ENCODE results near the gene DLG2.

Gene DLG2

DNA sequence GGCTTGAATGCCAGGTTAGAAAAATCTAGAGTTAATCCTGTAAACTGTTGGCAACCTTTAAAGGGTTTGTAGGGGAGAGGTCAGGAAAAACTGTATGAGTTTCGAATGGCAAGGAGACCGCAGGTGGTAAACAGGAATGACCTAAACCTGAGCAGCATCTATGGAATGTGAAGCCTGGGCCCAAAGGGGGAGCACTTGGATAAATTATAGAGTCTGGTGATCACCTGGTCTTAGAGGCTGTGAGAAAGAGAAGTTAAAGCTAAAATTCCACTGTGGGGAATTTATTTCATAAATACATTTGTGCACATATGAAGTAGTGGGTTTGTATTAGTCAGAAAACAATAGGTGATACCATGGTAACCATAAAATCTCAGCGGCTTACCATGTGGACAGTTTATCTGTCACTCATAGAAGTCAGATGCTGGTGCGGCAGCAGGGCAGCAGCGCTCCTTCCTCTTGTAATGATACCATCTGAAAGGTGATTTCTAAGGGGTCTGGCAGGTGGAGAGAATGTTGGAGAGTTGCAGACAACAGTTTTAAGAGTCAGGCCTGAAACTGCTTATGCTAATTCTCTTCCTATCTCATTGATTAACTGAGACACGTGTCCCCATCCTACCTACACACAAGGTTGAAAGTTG lies 1236.6 kb downstream of the DLG2 start:
- no peak overlapping the region for H3K9ac ChIP-seq (ENCODE audit: low read length)
- H3K27me3 ChIP-seq (ENCODE audit: control insufficient read depth, insufficient read depth, low read length), result no peaks in the 10 kb centered on the region
- peaks cover 2% of the 10 kb centered on the region; the same call in 1 of the 2 replicates for H3K4me1 ChIP-seq (ENCODE audit: control insufficient read depth, insufficient read depth, low read length)
- H3K9me3 ChIP-seq (ENCODE audit: control insufficient read depth, insufficient read depth, low read depth, low read length), result no peaks in the 10 kb centered on the region
- no peak overlapping the region for H3K27ac ChIP-seq (ENCODE audit: low read depth, low read length)
- H3K4me3 ChIP-seq (ENCODE audit: low read depth, low read length), result no peak overlapping the region
- H3K36me3 ChIP-seq (ENCODE audit: control insufficient read depth, insufficient read depth, low read length), result no peaks in the 10 kb centered on the region

DNA sequence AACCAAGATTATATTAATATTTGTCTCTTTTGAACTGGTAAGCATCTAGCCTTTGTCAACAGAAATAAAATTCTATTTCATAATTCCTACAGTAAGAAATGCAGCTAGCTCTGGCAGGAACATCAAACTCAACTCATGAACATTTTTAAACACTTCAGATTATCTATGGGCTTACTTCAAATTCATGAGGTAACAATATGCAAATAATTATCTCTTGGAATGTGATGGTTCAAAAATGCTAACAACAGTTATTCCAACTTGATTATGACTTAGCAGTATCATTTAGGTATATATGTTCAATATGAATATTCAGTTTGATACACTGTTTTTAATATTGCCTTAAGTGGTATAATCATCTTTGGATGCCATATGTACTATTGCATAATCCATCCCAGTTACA lies 1237.4 kb downstream of the DLG2 start:
- no peak overlapping the region for H3K9ac ChIP-seq (ENCODE audit: low read length)
- H3K9me3 ChIP-seq (ENCODE audit: control insufficient read depth, insufficient read depth, low read depth, low read length), result no peaks in the 10 kb centered on the region
- H3K36me3 ChIP-seq (ENCODE audit: control insufficient read depth, insufficient read depth, low read length), result no peaks in the 10 kb centered on the region
- no peak overlapping the region for H3K27ac ChIP-seq (ENCODE audit: low read depth, low read length)
- no peak overlapping the region for H3K4me3 ChIP-seq (ENCODE audit: low read depth, low read length)
- no peaks in the 10 kb centered on the region for H3K27me3 ChIP-seq (ENCODE audit: control insufficient read depth, insufficient read depth, low read length)
- H3K4me1 ChIP-seq (ENCODE audit: control insufficient read depth, insufficient read depth, low read length), result peaks cover 2% of the 10 kb centered on the region; the same call in 1 of the 2 replicates

DNA sequence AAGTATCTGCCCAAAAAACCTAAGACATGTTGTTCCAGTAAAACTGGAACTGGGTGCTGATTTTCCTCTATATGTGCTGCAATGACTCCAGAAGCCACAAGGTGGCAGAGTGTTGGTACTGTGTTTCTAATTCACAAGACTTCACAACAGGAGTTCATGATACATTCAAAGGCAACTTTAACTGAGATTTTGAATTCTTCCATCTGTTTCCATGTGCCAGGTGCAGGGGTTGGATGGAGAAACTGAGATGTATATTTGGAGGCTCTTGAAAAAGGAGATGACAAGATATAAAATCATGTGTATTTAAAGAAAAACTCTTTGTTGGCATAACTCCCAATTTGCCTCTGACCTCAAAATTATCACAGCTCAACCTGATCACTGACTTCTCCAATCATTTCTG lies 1242.4 kb downstream of the DLG2 start:
- Histone ChIP-seq H3K27ac (ENCODE audit: low read depth, low read length) (no peak overlapping the region), H3K36me3 (ENCODE audit: control insufficient read depth, insufficient read depth, low read length) (no peaks in the 10 kb centered on the region), H3K9me3 (ENCODE audit: control insufficient read depth, insufficient read depth, low read depth, low read length) (no peaks in the 10 kb centered on the region), H3K27me3 (ENCODE audit: control insufficient read depth, insufficient read depth, low read length) (no peaks in the 10 kb centered on the region), H3K9ac (ENCODE audit: low read length) (no peak overlapping the region), H3K4me1 (ENCODE audit: control insufficient read depth, insufficient read depth, low read length) (no peaks in the 10 kb centered on the region), H3K4me3 (ENCODE audit: low read depth, low read length) (no peak overlapping the region)

DNA sequence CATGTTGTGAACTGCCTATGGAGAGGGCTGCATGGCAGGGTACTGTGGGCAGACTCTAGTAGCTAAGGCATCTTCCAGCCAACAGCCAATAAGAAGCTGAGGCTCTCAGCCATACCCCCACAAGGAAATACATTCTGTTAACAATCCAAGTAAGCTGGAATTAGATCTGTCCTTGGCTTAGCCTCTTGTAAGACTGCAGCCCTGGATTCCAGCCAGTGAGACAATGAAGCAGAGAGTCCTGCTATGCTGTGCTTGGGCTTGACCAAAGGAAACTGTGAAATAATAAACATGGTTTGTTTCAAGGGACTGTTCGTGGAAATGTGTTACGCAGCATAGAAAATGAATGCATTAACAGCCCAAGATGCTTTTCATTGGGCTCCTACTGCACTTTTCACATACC lies 1243.6 kb downstream of the DLG2 start:
- Histone ChIP-seq H3K9ac (ENCODE audit: low read length) (no peak overlapping the region), H3K27me3 (ENCODE audit: control insufficient read depth, insufficient read depth, low read length) (no peaks in the 10 kb centered on the region), H3K4me3 (ENCODE audit: low read depth, low read length) (no peak overlapping the region), H3K36me3 (ENCODE audit: control insufficient read depth, insufficient read depth, low read length) (no peaks in the 10 kb centered on the region), H3K9me3 (ENCODE audit: control insufficient read depth, insufficient read depth, low read depth, low read length) (no peaks in the 10 kb centered on the region), H3K4me1 (ENCODE audit: control insufficient read depth, insufficient read depth, low read length) (no peaks in the 10 kb centered on the region), H3K27ac (ENCODE audit: low read depth, low read length) (no peak overlapping the region)

DNA sequence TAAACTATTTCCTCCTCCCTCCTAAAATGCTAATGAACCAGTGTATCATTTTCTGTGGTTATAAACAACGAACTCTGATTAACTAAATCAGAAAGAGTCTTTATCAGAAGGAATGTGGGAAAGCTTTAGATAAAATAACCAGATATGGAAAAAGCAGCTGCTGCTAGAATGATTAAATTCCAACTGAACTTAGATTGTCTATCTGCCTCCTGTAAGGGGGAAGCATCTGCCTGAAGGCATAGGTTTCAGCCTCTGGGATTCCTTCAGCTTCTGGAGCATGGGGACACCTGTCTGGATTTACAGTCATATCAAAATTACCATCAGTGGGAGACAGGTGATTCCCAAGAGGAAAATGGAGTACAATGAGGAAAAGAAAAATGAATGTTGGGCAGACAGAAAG lies 1245.5 kb downstream of the DLG2 start:
- Histone ChIP-seq H3K9ac (ENCODE audit: low read length) (no peak overlapping the region), H3K27me3 (ENCODE audit: control insufficient read depth, insufficient read depth, low read length) (no peaks in the 10 kb centered on the region), H3K36me3 (ENCODE audit: control insufficient read depth, insufficient read depth, low read length) (no peaks in the 10 kb centered on the region), H3K4me3 (ENCODE audit: low read depth, low read length) (no peak overlapping the region), H3K9me3 (ENCODE audit: control insufficient read depth, insufficient read depth, low read depth, low read length) (no peaks in the 10 kb centered on the region), H3K27ac (ENCODE audit: low read depth, low read length) (no peak overlapping the region), H3K4me1 (ENCODE audit: control insufficient read depth, insufficient read depth, low read length) (no peaks in the 10 kb centered on the region)

DNA sequence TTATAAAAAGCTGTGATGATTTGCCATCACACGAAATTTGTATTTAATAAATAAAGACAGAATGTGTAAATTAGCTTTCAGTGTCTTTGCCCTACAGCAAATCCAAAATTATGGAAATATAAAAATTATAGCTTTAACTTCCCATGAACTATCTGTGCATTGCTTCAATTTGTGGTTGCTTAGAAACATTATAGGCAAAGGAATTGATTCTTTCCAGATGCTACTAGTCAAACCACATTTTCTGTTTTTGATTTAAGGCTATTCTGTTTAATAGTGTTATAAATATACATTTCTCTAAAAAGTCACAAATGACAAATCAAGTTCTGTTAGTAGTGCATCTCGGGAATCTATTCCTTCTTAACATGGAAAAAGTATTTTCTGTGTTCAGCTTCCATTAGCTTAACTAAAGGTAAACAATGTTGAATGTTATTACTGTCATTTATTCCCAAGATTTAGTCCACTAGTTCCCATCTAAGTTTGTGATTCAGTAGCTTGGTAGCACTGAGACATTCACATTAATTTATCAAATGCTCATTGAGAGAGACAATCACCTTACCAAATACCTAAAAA lies 1254.7 kb downstream of the DLG2 start:
- Histone ChIP-seq H3K36me3 (ENCODE audit: control insufficient read depth, insufficient read depth, low read length) (no peaks in the 10 kb centered on the region), H3K9ac (ENCODE audit: low read length) (no peak overlapping the region), H3K9me3 (ENCODE audit: control insufficient read depth, insufficient read depth, low read depth, low read length) (no peaks in the 10 kb centered on the region), H3K27ac (ENCODE audit: low read depth, low read length) (no peak overlapping the region), H3K4me3 (ENCODE audit: low read depth, low read length) (no peak overlapping the region), H3K4me1 (ENCODE audit: control insufficient read depth, insufficient read depth, low read length) (no peaks in the 10 kb centered on the region), H3K27me3 (ENCODE audit: control insufficient read depth, insufficient read depth, low read length) (no peaks in the 10 kb centered on the region)

DNA sequence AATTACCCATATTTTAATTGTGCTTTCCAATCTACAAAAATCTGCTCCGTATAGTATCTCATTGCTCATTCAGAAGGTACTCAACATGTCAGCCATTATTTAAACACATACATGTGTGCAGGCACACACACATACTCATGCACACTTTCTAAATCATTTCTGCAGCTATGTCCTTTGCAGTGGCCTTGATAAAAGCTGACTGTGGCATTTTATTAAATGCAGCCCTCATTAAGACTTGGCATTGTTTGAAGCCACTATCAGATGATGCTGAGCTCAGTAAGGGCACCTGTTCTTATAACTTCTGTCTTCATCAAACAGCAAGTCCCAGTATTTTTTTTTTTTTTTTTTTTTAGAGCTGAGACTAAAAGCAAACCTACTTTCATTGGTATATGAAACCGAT lies 1269.1 kb downstream of the DLG2 start:
- H3K27ac ChIP-seq (ENCODE audit: low read depth, low read length), result no peak overlapping the region
- peaks cover 4% of the 10 kb centered on the region; the same call in 1 of the 2 replicates for H3K4me1 ChIP-seq (ENCODE audit: control insufficient read depth, insufficient read depth, low read length)
- no peaks in the 10 kb centered on the region for H3K36me3 ChIP-seq (ENCODE audit: control insufficient read depth, insufficient read depth, low read length)
- no peak overlapping the region for H3K4me3 ChIP-seq (ENCODE audit: low read depth, low read length)
- no peaks in the 10 kb centered on the region for H3K9me3 ChIP-seq (ENCODE audit: control insufficient read depth, insufficient read depth, low read depth, low read length)
- no peaks in the 10 kb centered on the region for H3K27me3 ChIP-seq (ENCODE audit: control insufficient read depth, insufficient read depth, low read length)
- H3K9ac ChIP-seq (ENCODE audit: low read length), result no peak overlapping the region

DNA sequence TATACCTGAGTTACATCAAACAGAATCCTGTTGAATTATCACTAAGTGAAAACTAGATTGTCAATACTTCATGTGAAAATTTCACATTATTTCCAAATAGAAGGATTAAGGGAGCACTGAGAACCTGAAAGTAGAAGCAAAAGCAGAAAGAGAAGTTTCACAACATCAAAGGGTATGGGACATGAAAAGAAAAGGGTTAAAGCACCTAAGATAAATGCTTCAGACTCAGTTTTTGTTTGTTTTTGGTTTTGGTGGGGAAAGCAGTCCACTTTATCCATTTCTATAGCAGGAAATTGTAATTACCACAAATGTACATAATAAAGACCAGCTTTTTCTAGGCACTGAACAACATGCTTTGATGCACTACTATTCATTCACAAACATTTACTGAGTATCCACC lies 1271.2 kb downstream of the DLG2 start:
- H3K36me3 ChIP-seq (ENCODE audit: control insufficient read depth, insufficient read depth, low read length), result no peaks in the 10 kb centered on the region
- no peaks in the 10 kb centered on the region for H3K9me3 ChIP-seq (ENCODE audit: control insufficient read depth, insufficient read depth, low read depth, low read length)
- H3K27ac ChIP-seq (ENCODE audit: low read depth, low read length), result no peak overlapping the region
- no peak overlapping the region for H3K9ac ChIP-seq (ENCODE audit: low read length)
- peaks cover 4% of the 10 kb centered on the region; the same call in 1 of the 2 replicates for H3K4me1 ChIP-seq (ENCODE audit: control insufficient read depth, insufficient read depth, low read length)
- no peaks in the 10 kb centered on the region for H3K27me3 ChIP-seq (ENCODE audit: control insufficient read depth, insufficient read depth, low read length)
- no peak overlapping the region for H3K4me3 ChIP-seq (ENCODE audit: low read depth, low read length)

DNA sequence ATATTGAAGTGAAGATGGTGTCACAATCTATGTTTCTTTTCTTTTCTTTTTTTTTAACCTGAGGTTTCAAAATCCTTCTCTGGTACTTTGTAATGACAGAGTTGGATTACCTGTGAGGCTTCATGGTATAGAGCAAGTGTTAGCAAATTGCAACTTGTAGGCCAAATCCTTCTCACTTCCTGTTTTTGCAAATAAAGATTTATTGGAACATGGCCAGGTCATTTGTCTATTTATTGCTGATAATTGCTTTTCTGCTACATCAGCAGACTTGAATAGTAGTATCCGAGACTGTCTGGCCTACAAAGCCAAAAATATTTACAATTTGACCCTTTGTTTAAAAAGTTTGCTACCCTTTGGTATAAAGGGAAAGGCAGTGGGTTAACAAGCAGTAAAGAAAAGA lies 1281.5 kb downstream of the DLG2 start:
- Histone ChIP-seq H3K9ac (ENCODE audit: low read length) (no peak overlapping the region), H3K9me3 (ENCODE audit: control insufficient read depth, insufficient read depth, low read depth, low read length) (no peaks in the 10 kb centered on the region), H3K27me3 (ENCODE audit: control insufficient read depth, insufficient read depth, low read length) (no peaks in the 10 kb centered on the region), H3K4me3 (ENCODE audit: low read depth, low read length) (no peak overlapping the region), H3K4me1 (ENCODE audit: control insufficient read depth, insufficient read depth, low read length) (no peaks in the 10 kb centered on the region), H3K27ac (ENCODE audit: low read depth, low read length) (no peak overlapping the region), H3K36me3 (ENCODE audit: control insufficient read depth, insufficient read depth, low read length) (no peaks in the 10 kb centered on the region)

DNA sequence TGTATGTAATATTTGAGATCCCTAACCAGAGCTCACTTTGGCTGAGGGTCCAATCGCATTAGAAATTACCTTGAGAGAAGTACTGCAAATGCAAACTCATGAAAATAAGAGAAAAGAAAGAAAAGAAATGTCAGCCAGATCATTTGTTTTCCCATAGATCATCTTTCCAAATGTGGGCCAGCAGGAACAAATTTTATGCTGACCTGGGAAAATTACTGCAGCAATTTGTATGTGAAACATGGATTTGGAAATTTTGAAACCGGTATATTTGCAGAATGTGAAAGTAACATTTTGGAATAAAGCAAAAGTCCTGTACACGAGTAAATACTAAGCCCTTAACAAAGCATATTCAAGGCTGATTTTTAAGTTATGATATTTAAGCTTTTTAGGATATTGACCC lies 1282.1 kb downstream of the DLG2 start:
- no peak overlapping the region for H3K27ac ChIP-seq (ENCODE audit: low read depth, low read length)
- no peak overlapping the region for H3K4me3 ChIP-seq (ENCODE audit: low read depth, low read length)
- H3K4me1 ChIP-seq (ENCODE audit: control insufficient read depth, insufficient read depth, low read length), result no peaks in the 10 kb centered on the region
- H3K9ac ChIP-seq (ENCODE audit: low read length), result no peak overlapping the region
- H3K36me3 ChIP-seq (ENCODE audit: control insufficient read depth, insufficient read depth, low read length), result no peaks in the 10 kb centered on the region
- H3K27me3 ChIP-seq (ENCODE audit: control insufficient read depth, insufficient read depth, low read length), result no peaks in the 10 kb centered on the region
- no peaks in the 10 kb centered on the region for H3K9me3 ChIP-seq (ENCODE audit: control insufficient read depth, insufficient read depth, low read depth, low read length)

DNA sequence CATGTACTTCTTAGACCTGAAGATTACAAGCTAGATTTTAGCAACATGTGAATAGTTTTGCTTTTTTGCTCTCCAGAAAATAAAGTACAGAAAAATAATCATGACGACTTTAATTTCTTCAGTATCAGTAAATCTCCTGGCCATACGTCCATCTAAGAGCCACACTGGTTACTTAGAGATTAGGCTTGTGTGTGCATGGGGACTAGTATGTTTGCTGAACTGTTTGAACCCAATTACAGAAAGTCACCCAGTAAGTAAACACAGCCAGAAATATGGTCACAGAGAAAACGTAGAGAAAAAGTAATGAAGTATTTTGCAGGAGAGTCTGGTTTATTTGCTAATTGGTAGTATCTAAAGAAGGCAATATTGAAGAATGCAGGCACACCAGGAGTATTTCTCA lies 1287.3 kb downstream of the DLG2 start:
- Histone ChIP-seq H3K9ac (ENCODE audit: low read length) (no peak overlapping the region), H3K27me3 (ENCODE audit: control insufficient read depth, insufficient read depth, low read length) (no peaks in the 10 kb centered on the region), H3K4me1 (ENCODE audit: control insufficient read depth, insufficient read depth, low read length) (no peaks in the 10 kb centered on the region), H3K27ac (ENCODE audit: low read depth, low read length) (no peak overlapping the region), H3K4me3 (ENCODE audit: low read depth, low read length) (no peak overlapping the region), H3K36me3 (ENCODE audit: control insufficient read depth, insufficient read depth, low read length) (no peaks in the 10 kb centered on the region), H3K9me3 (ENCODE audit: control insufficient read depth, insufficient read depth, low read depth, low read length) (no peaks in the 10 kb centered on the region)

All from HUES6 (cell line).